ENCODE results near the gene BRIP1. TPM values are rescaled to one million over a fixed set of nuclear protein-coding genes. Genes with fewer than 3 reads are reported as not detected.

The BRIP1 gene
- total RNA-seq, 2 donors from 2014 or later: 0.14 TPM

DNA sequence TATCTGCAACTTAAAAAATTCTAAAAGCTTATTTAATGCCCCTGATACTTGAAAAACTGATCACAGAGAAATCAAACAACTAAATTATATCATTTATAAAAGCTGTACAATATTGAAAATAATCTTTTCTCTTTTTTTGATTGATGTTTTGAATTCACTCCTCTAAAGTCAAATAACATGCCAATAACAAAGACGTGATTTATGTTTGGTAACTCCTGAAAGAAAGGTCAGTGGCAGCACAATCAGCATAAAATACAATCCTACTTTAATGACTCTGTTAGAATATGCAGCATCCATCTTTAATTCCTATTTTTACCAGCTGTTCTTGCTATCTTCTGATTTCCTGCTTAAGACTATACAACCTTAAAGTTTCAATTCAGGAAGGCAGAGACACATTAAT lies 221.6 kb downstream of the BRIP1 start:
- TF ChIP-seq, protein P1, sequence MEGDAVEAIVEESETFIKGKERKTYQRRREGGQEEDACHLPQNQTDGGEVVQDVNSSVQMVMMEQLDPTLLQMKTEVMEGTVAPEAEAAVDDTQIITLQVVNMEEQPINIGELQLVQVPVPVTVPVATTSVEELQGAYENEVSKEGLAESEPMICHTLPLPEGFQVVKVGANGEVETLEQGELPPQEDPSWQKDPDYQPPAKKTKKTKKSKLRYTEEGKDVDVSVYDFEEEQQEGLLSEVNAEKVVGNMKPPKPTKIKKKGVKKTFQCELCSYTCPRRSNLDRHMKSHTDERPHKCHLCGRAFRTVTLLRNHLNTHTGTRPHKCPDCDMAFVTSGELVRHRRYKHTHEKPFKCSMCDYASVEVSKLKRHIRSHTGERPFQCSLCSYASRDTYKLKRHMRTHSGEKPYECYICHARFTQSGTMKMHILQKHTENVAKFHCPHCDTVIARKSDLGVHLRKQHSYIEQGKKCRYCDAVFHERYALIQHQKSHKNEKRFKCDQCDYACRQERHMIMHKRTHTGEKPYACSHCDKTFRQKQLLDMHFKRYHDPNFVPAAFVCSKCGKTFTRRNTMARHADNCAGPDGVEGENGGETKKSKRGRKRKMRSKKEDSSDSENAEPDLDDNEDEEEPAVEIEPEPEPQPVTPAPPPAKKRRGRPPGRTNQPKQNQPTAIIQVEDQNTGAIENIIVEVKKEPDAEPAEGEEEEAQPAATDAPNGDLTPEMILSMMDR (IDR thresholded peaks at IDR 0.05): no peak
- ATAC-seq (ENCODE audit: insufficient number of reproducible peaks, low FRiP score, low read depth): no peak
- H3K36me3 ChIP-seq: no peaks in the 10 kb centered on the region

DNA sequence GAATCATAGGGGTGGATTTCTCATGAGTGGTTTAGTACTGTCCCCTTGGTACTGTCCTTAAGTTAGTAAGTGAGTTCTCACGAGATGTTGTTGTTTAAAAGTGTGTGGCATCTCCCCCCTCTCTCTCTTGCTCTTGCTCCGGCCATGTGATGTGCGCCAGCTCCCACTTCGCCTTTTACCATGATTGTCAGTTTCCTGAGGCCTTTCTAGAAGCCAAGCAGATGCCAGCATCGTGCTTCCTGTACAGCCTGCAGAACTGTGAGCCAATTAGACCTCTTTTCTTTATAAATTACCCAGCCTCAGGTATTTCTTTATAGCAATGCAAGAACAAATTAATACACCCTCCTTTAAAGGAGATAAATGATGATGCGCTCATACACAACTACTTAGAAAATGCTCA lies 222.2 kb downstream of the BRIP1 start:
- no peak for DNase-seq (ENCODE audit: low spot score)

More for the DNA sequence above, 221.6 kb downstream of the BRIP1 start:
- no peaks in the 10 kb centered on the region for H3K4me1 ChIP-seq (ENCODE audit: control insufficient read depth in 1 of 2, low read depth in 2 of 2)
- H3K27me3 ChIP-seq (replicated peaks; ENCODE audit: insufficient read depth): no peaks in the 10 kb centered on the region
- no peak for DNase-seq (ENCODE audit: low spot score)
- no peaks in the 10 kb centered on the region for H3K9me3 ChIP-seq
- no peak overlapping the region for H3K27ac ChIP-seq
- no peak overlapping the region for H3K4me3 ChIP-seq

DNA sequence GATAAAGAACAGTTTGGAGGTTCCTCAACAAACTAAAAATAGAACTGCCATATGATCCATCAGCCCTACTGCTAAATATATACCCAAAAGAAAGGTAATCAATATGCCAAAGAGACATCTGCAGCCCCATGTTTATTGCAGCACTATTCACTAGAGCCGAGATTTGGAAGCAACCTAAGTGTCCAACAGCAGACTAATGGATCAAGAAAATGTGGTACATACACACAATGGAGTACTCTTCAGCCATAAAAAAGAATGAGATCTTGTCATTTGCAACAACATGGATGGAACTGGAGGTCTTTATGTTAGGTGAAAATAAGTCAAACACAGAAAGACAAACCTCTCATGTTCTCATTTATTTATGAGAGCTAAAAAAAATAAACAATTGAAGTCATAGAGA lies 223.5 kb downstream of the BRIP1 start:
- Histone ChIP-seq H3K36me3 (no peaks in the 10 kb centered on the region), H3K9me3 (no peaks in the 10 kb centered on the region), H3K27me3 (replicated peaks; ENCODE audit: insufficient read depth) (no peaks in the 10 kb centered on the region), H3K4me1 (ENCODE audit: control insufficient read depth in 1 of 2, low read depth in 2 of 2) (no peaks in the 10 kb centered on the region), H3K27ac (no peak overlapping the region), H3K4me3 (no peak overlapping the region)
- TF ChIP-seq, protein P1 (IDR thresholded peaks at IDR 0.05): no peak
- DNase-seq (ENCODE audit: low spot score): no peak
- no peak for ATAC-seq (ENCODE audit: insufficient number of reproducible peaks, low FRiP score, low read depth)

More for the DNA sequence above, 222.2 kb downstream of the BRIP1 start:
- H3K27ac ChIP-seq: no peak overlapping the region
- TF ChIP-seq, protein P1 (IDR thresholded peaks at IDR 0.05): no peak
- ATAC-seq (ENCODE audit: insufficient number of reproducible peaks, low FRiP score, low read depth): no peak
- no peaks in the 10 kb centered on the region for H3K27me3 ChIP-seq (replicated peaks; ENCODE audit: insufficient read depth)
- no peaks in the 10 kb centered on the region for H3K4me1 ChIP-seq (ENCODE audit: control insufficient read depth in 1 of 2, low read depth in 2 of 2)
- no peaks in the 10 kb centered on the region for H3K9me3 ChIP-seq
- no peak overlapping the region for H3K4me3 ChIP-seq
- no peaks in the 10 kb centered on the region for H3K36me3 ChIP-seq

DNA sequence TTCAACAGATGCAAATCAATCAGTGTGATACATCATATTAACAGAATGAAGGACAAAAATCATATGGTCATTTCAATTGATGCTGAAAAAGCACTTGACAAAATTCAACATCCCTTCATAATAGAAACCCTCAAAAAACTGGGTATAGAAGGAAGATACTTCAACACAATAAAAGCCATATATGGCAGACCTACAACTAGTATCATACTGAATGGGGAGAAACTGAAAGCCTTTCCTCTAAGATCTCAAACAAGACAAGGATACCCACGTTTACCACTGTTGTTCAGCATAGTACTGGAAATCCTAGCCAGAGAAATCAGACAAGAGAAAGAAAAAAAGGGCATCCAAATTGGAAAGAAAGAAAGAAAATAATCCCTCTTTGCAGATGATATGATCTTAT lies 225.2 kb downstream of the BRIP1 start:
- H3K27ac ChIP-seq: no peak overlapping the region
- DNase-seq (ENCODE audit: low spot score) (no peak), ATAC-seq (ENCODE audit: insufficient number of reproducible peaks, low FRiP score, low read depth) (no peak)
- no peak overlapping the region for H3K4me3 ChIP-seq
- no peaks in the 10 kb centered on the region for H3K27me3 ChIP-seq (replicated peaks; ENCODE audit: insufficient read depth)
- no peaks in the 10 kb centered on the region for H3K4me1 ChIP-seq (ENCODE audit: control insufficient read depth in 1 of 2, low read depth in 2 of 2)
- H3K36me3 ChIP-seq: no peaks in the 10 kb centered on the region
- TF ChIP-seq, protein P1 (IDR thresholded peaks at IDR 0.05): no peak
- H3K9me3 ChIP-seq: no peaks in the 10 kb centered on the region

DNA sequence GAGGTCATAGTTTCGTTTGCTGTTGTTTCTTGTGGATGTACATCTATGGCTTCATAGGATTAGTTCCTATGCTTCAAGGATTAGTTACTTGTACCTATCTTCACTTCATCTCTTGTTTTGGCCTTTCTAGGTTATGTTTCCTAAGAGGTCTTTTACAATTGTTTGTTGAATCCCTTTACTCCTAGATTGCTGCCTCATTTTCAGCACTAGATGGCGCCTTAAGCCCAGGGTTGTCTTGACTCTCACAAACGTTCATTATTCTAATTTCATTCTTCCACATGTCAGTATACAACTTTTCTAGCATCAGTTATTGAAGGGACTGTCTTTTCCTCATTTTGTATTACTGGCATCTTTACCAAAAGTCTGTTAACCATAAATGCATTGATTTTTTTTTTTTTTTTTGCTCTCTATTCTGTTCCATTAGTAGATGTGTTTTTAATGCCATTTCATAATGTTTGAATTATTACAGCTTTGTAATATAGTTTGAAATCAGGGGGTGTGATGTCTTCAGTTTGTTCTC lies 227.4 kb downstream of the BRIP1 start:
- no peak for DNase-seq (ENCODE audit: low spot score)
- Histone ChIP-seq H3K27ac (no peak overlapping the region), H3K4me3 (no peak overlapping the region), H3K4me1 (ENCODE audit: control insufficient read depth in 1 of 2, low read depth in 2 of 2) (no peaks in the 10 kb centered on the region), H3K9me3 (no peaks in the 10 kb centered on the region), H3K36me3 (no peaks in the 10 kb centered on the region), H3K27me3 (replicated peaks; ENCODE audit: insufficient read depth) (no peaks in the 10 kb centered on the region)
- TF ChIP-seq, protein P1 (IDR thresholded peaks at IDR 0.05): no peak
- no peak for ATAC-seq (ENCODE audit: insufficient number of reproducible peaks, low FRiP score, low read depth)
